GM19023 (cell line): ENCODE results near the gene KLK6.

ENCODE experiments used
- ATAC-seq: cut with Tn5 transposase; IDR thresholded peaks from one replicate; pipeline ENCODE4 v1.9.1; 2021; ENCODE audit warnings: mild to moderate bottlenecking, moderate library complexity; ENCODE audit not compliant: unreplicated experiment

Gene KLK6

GRCh38 chr19:50969413-50969760 lies at the start of gene KLK6:
TSS of gene KLK6 (minus strand) at chr19:50969591. CDS start at chr19:50968104, 1,487 bp downstream.
- no peak for ATAC-seq

- no peak for ATAC-seq
Measured at GRCh38 chr19:51018745-51019543, 49.6 kb upstream of the KLK6 start.

GRCh38 chr19:51016798-51017683 lies 47.6 kb upstream of the KLK6 start:
- ATAC-seq, result no peak

GRCh38 chr19:51015691-51016267 lies 46.4 kb upstream of the KLK6 start:
- no peak for ATAC-seq

- ATAC-seq, result no peak
Measured at GRCh38 chr19:51014242-51014641, 44.9 kb upstream of the KLK6 start.

- ATAC-seq, result no peak
Measured at GRCh38 chr19:51012661-51013190, 43.3 kb upstream of the KLK6 start.

GRCh38 chr19:51010066-51010795 lies 40.8 kb upstream of the KLK6 start:
- no peak for ATAC-seq

- ATAC-seq, result no peak
Measured at GRCh38 chr19:51009061-51009891, 39.9 kb upstream of the KLK6 start.

- ATAC-seq, result no peak
Measured at GRCh38 chr19:51007488-51007887, 38.1 kb upstream of the KLK6 start.

GRCh38 chr19:51006406-51006805 lies 37.0 kb upstream of the KLK6 start:
- ATAC-seq, result no peak

- no peak for ATAC-seq
Measured at GRCh38 chr19:51005248-51005647, 35.9 kb upstream of the KLK6 start.

GRCh38 chr19:51003316-51003715 lies 33.9 kb upstream of the KLK6 start:
- no peak for ATAC-seq

- ATAC-seq, result no peak
Measured at GRCh38 chr19:51002542-51003311, 33.3 kb upstream of the KLK6 start.

- no peak for ATAC-seq
Measured at GRCh38 chr19:51002089-51002532, 32.7 kb upstream of the KLK6 start.

GRCh38 chr19:51001515-51001914 lies 32.1 kb upstream of the KLK6 start, which contains the start of gene KLK8:
TSS of gene KLK8 (minus strand) at chr19:51001604. CDS start at chr19:51001167, 437 bp downstream.
- ATAC-seq, result no peak

GRCh38 chr19:51000981-51001380 lies 31.6 kb upstream of the KLK6 start:
- ATAC-seq, result no peak

- no peak for ATAC-seq
Measured at GRCh38 chr19:51000426-51000825, 31.0 kb upstream of the KLK6 start.

GRCh38 chr19:50998686-50999085 lies 29.3 kb upstream of the KLK6 start:
- ATAC-seq, result no peak

- ATAC-seq, result no peak
Measured at GRCh38 chr19:50998061-50998460, 28.7 kb upstream of the KLK6 start.
